ENCODE results near the gene HPS4. TPM values are rescaled to one million over a fixed set of nuclear protein-coding genes. Genes with fewer than 3 reads are reported as not detected.

The HPS4 gene
- total RNA-seq, 2 experiments from 2014 or later, result 61.6 to 67.0 TPM

GRCh38 chr22:26508148-26508547, 24.6 kb upstream of the HPS4 start:
- Histone ChIP-seq H3K4me3 (ENCODE audit: low read length) (no peak overlapping the region), H3K27me3 (ENCODE audit: control insufficient read depth in 1 of 2, insufficient read depth in 2 of 2, low read length in 2 of 2) (no peaks in the 10 kb centered on the region), H3K4me1 (ENCODE audit: insufficient read depth, low read length) (peaks cover 32% of the 10 kb centered on the region), H3K36me3 (ENCODE audit: insufficient read depth, low read length) (peaks cover 68% of the 10 kb centered on the region), H3K27ac (ENCODE audit: low read depth in 1 of 2, low read length in 2 of 2) (no peak overlapping the region), H3K9me3 (ENCODE audit: control insufficient read depth in 1 of 2, insufficient read depth in 1 of 2, low read length in 2 of 2) (no peaks in the 10 kb centered on the region)
- DNase-seq (no peak), ATAC-seq (ENCODE audit: poor library complexity) (no peak)
- POLR2A ChIA-PET, result interaction anchor here (1.7 kb wide), 1 partner anchor 24 kb away, joined by 12 read pairs; the partner anchor contains the start of genes HPS4 and SRRD
- Mint-ChIP-seq H3K4me1 (ENCODE audit: low read depth) (peaks cover 53% of the 10 kb centered on the region), H3K36me3 (ENCODE audit: low read depth) (peaks cover 87% of the 10 kb centered on the region), H3K27ac (no peak overlapping the region), H3K27me3 (no peaks in the 10 kb centered on the region), H3K4me3 (no peak overlapping the region), H3K9me3 (no peaks in the 10 kb centered on the region)
- intact Hi-C loops (cut with DNase I, micrococcal nuclease), result no loop called here
- CTCF ChIA-PET, result no interaction called here
- TF ChIP-seq CTCF (IDR thresholded peaks at IDR 0.05), result no peak

DNA sequence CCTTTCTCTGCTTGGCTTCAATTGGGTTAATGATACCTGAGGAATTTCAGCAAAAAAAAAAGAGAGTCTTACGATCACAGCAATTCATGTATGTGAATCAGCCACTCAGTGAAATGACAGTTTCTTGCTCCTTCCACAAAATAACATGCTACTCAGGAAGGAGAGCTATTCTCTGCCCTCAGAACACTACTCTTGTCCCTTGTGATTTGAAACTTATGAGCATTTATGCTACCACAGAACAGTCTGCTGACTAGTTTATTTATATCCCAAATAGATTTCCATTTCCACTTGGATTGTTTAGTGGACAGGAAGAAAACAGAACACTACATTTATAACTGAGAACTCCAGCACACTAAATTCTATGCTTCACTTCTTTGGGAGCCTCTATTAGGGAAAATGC, 20.2 kb upstream of the HPS4 start:
- H3K4me3 ChIP-seq (ENCODE audit: low read length), result no peak overlapping the region
- H3K4me1 Mint-ChIP-seq (ENCODE audit: low read depth), result peaks cover 21% of the 10 kb centered on the region
- peaks cover 86% of the 10 kb centered on the region for H3K36me3 Mint-ChIP-seq (ENCODE audit: low read depth)
- peaks cover 17% of the 10 kb centered on the region for H3K4me1 ChIP-seq (ENCODE audit: insufficient read depth, low read length)
- no peaks in the 10 kb centered on the region for H3K9me3 ChIP-seq (ENCODE audit: control insufficient read depth in 1 of 2, insufficient read depth in 1 of 2, low read length in 2 of 2)
- H3K27ac ChIP-seq (ENCODE audit: low read depth in 1 of 2, low read length in 2 of 2), result peak overlapping the region in 1 of 2 donors; percentile 13
- H3K27ac Mint-ChIP-seq, result peak overlapping the region; percentile 78
- intact Hi-C loops (cut with DNase I, micrococcal nuclease), result loop anchor here in 1 of 2 experiments (1.0 kb wide), 1 partner anchor 162 kb away; no protein-coding TSS in a partner anchor
- TF ChIP-seq CTCF (IDR thresholded peaks at IDR 0.05), result no peak
- peaks cover 92% of the 10 kb centered on the region for H3K36me3 ChIP-seq (ENCODE audit: insufficient read depth, low read length)
- no peaks in the 10 kb centered on the region for H3K9me3 Mint-ChIP-seq
- ChIA-PET POLR2A (interaction anchor here (0.6 to 2.4 kb wide), 3 partner anchors 9 to 1313 kb away, joined by 4 to 29 read pairs (median 10); partner anchors contain the start of genes HPS4, SRRD and TFIP11), CTCF (interaction anchor here (1.0 to 1.7 kb wide), 7 partner anchors 9 to 162 kb away, joined by 3 to 7 read pairs (median 5); partner anchors contain the start of gene TFIP11)
- H3K4me3 Mint-ChIP-seq, result no peak overlapping the region
- no peaks in the 10 kb centered on the region for H3K27me3 Mint-ChIP-seq
- no peak for ATAC-seq (ENCODE audit: poor library complexity)
- no peaks in the 10 kb centered on the region for H3K27me3 ChIP-seq (ENCODE audit: control insufficient read depth in 1 of 2, insufficient read depth in 2 of 2, low read length in 2 of 2)
- DNase-seq, result no peak

DNA sequence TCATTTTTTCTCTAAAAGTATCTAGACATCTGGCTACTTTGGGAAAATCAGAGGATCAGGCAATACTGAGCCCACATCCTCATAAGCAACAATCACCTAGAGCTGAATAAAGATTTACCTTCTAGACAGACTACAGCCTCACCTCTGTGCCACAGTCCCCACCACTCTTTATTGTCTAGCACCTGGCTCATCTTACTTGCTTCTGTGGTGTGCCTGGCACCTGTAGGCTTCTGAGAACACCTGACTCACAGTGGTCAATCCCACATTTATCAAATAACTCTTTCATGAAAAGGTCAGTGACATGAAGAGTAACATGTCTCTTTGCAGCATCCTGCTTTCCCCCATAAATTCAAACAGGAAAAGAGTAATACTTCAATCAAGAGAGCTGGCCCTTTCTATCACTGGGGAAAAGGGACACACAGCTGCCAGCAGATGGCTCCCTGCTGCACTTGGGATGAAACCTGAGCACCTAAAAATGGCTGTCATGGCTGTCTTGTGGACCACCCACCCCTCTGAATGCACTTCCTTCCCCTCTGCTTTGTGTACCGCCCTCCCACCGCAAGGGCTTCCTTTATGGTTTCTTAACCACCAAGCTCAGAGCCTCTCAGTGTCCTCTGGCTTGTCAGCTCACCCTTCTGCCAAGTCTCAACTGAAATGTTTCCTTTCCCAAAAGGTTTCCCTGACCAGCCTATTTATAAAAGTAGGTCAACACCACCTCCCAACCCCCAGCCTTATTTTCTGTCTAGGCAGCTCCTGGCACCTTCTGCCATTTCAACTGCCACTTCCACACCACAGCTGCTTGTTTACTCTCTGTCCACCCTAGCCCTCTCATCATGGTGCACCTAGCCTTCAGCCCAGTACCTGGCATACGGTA, 19.3 kb upstream of the HPS4 start:
- Mint-ChIP-seq H3K4me3 (no peak overlapping the region), H3K36me3 (ENCODE audit: low read depth) (peaks cover 85% of the 10 kb centered on the region), H3K9me3 (no peaks in the 10 kb centered on the region), H3K27me3 (no peaks in the 10 kb centered on the region), H3K27ac (peak overlapping the region; percentile 78), H3K4me1 (ENCODE audit: low read depth) (peaks cover 21% of the 10 kb centered on the region)
- intact Hi-C loops (cut with DNase I, micrococcal nuclease), result loop anchor here in 1 of 2 experiments (1.0 kb wide), 1 partner anchor 162 kb away; no protein-coding TSS in a partner anchor
- DNase-seq, result peak; percentile 25 to 83 (median 40)
- Histone ChIP-seq H3K36me3 (ENCODE audit: insufficient read depth, low read length) (peaks cover 89% of the 10 kb centered on the region), H3K27me3 (ENCODE audit: control insufficient read depth in 1 of 2, insufficient read depth in 2 of 2, low read length in 2 of 2) (no peaks in the 10 kb centered on the region), H3K9me3 (ENCODE audit: control insufficient read depth in 1 of 2, insufficient read depth in 1 of 2, low read length in 2 of 2) (no peaks in the 10 kb centered on the region), H3K4me1 (ENCODE audit: insufficient read depth, low read length) (peaks cover 17% of the 10 kb centered on the region), H3K27ac (ENCODE audit: low read depth in 1 of 2, low read length in 2 of 2) (peak overlapping the region in 1 of 2 donors; percentile 13), H3K4me3 (ENCODE audit: low read length) (no peak overlapping the region)
- ATAC-seq (ENCODE audit: poor library complexity), result peak; percentile 86
- peak; percentile 61 for TF ChIP-seq CTCF (IDR thresholded peaks at IDR 0.05)
- CTCF ChIA-PET, result interaction anchor here (1.0 to 1.7 kb wide), 8 partner anchors 9 to 163 kb away, joined by 3 to 7 read pairs (median 4); partner anchors contain the start of gene TFIP11
- POLR2A ChIA-PET, result interaction anchor here (1.9 to 2.4 kb wide), 2 partner anchors 9 to 19 kb away, joined by 10 to 29 read pairs; partner anchors contain the start of genes HPS4, SRRD and TFIP11

Data from CD4-positive, alpha-beta T cell (primary cell).